Ectodermal cell (in vitro differentiated cells): ENCODE results near the gene OR13J1.

Experiments
- H3K27ac ChIP-seq: 2 replicates; pipeline ENCODE4 v1.7.0; 2013; ENCODE audit warnings: mild to moderate bottlenecking, low read depth, low read length; ENCODE audit not compliant: insufficient read depth, poor library complexity, severe bottlenecking
- H3K27me3 ChIP-seq: 2 replicates; pipeline ENCODE4 v1.7.0; 2013; ENCODE audit warnings: mild to moderate bottlenecking, low read length; ENCODE audit not compliant: insufficient read depth, control insufficient read depth, poor library complexity, severe bottlenecking
- H3K36me3 ChIP-seq: one replicate; pipeline ENCODE4 v1.7.0; 2013; ENCODE audit warnings: low read length; ENCODE audit not compliant: control insufficient read depth, insufficient read depth
- H3K4me1 ChIP-seq: one replicate; pipeline ENCODE4 v1.7.0; 2013; ENCODE audit warnings: low read length; ENCODE audit not compliant: control insufficient read depth, insufficient read depth
- H3K4me3 ChIP-seq: 2 replicates; pipeline ENCODE4 v1.7.0; 2013; ENCODE audit warnings: low read depth, low read length, control low read depth; ENCODE audit not compliant: insufficient read depth
- H3K9me3 ChIP-seq: 2 replicates; pipeline ENCODE4 v1.7.0; 2013; ENCODE audit warnings: mild to moderate bottlenecking, low read length, moderate library complexity; ENCODE audit not compliant: control insufficient read depth

OR13J1 gene

DNA sequence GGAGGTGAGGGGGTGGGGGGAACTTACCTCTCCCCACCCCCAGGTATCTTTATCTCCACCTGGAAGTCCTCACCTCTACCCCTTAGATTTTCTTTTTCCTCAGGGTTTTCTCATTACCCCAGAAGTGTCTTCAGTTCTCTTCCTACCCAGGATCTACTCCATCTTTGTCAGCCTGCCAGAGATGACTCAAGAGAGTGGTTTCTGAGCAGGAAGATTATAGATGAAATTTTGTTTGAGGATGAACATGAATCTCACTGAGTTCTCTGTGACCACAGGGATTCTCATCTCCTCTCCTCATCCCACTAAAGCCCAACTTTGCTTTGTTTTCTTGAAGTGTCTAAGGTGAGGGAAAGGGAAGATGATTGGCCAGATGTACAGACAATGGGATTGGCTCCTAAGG, 50.1 kb downstream of the OR13J1 start:
- H3K27ac ChIP-seq = no peak overlapping the region
- H3K4me1 ChIP-seq = no peaks in the 10 kb centered on the region
- no peak overlapping the region for H3K4me3 ChIP-seq
- H3K9me3 ChIP-seq = no peaks in the 10 kb centered on the region
- no peaks in the 10 kb centered on the region for H3K36me3 ChIP-seq
- H3K27me3 ChIP-seq = no peaks in the 10 kb centered on the region
